ENCODE data around the gene SMS. TPM values are rescaled to one million over a fixed set of nuclear protein-coding genes. Genes with fewer than 3 reads are reported as not detected.

SMS gene
- total RNA-seq, 6 donors from 2014 or later, result 23.3 to 53.5 (median 50.2) TPM

GRCh38 chrX:22012051-22012450 lies 71.5 kb downstream of the SMS start:
- WGBS, 2 donors, result 34 to 42% methylated on average over 5 of the region's 5 CpGs
- peaks cover 0 to 5% (median 0%) of the 10 kb centered on the region in 4 donors for H3K9me3 ChIP-seq
- H3K4me1 ChIP-seq, result no peaks in the 10 kb centered on the region
- H3K27ac ChIP-seq, result no peak overlapping the region
- H3K36me3 ChIP-seq, result no peaks in the 10 kb centered on the region
- no peaks in the 10 kb centered on the region for H3K27me3 ChIP-seq
- no peak for ATAC-seq (ENCODE audit: low FRiP score in 2 of 2)
- H3K4me3 ChIP-seq, result no peak overlapping the region
- TF ChIP-seq POLR2AphosphoS5 (IDR thresholded peaks at IDR 0.05), result no peak
- TF ChIP-seq EP300 (IDR thresholded peaks at IDR 0.05), result no peak
- TF ChIP-seq CTCF (IDR thresholded peaks at IDR 0.05), result no peak
- TF ChIP-seq POLR2A (IDR thresholded peaks at IDR 0.05), result no peak
- no peak for DNase-seq

- TF ChIP-seq EP300 (IDR thresholded peaks at IDR 0.05), result no peak
- Histone ChIP-seq H3K4me1 (no peaks in the 10 kb centered on the region), H3K27me3 (no peaks in the 10 kb centered on the region), H3K36me3 (no peaks in the 10 kb centered on the region), H3K4me3 (no peak overlapping the region), H3K9me3 (peaks cover 0 to 5% (median 0%) of the 10 kb centered on the region in 4 donors), H3K27ac (no peak overlapping the region)
- no peak for ATAC-seq (ENCODE audit: low FRiP score in 2 of 2)
- no peak for DNase-seq
- WGBS, 2 donors, result 60 to 86% methylated on average over 1 to 7 of the region's 7 CpGs
Observed at GRCh38 chrX:22012931-22013330, 72.4 kb downstream of the SMS start.

- WGBS, 2 donors, result 81 to 86% methylated on average over 9 of the region's 9 CpGs
Observed at GRCh38 chrX:22015139-22015750, 74.7 kb downstream of the SMS start.

GRCh38 chrX:22021751-22022324 lies 81.3 kb downstream of the SMS start:
- 83 to 88% methylated on average over 9 to 10 of the region's 10 CpGs for WGBS, 2 donors
- Histone ChIP-seq H3K4me1 (no peaks in the 10 kb centered on the region), H3K4me3 (no peak overlapping the region), H3K27ac (no peak overlapping the region), H3K27me3 (no peaks in the 10 kb centered on the region), H3K36me3 (no peaks in the 10 kb centered on the region), H3K9me3 (no peaks in the 10 kb centered on the region)
- DNase-seq, result no peak
- no peak for TF ChIP-seq POLR2AphosphoS5 (IDR thresholded peaks at IDR 0.05)
- no peak for TF ChIP-seq CTCF (IDR thresholded peaks at IDR 0.05)
- TF ChIP-seq POLR2A (IDR thresholded peaks at IDR 0.05), result no peak
- no peak for TF ChIP-seq EP300 (IDR thresholded peaks at IDR 0.05)
- ATAC-seq (ENCODE audit: low FRiP score in 2 of 2), result no peak

More at GRCh38 chrX:22015139-22015750, 74.7 kb downstream of the SMS start:
- TF ChIP-seq EP300 (IDR thresholded peaks at IDR 0.05), result no peak
- TF ChIP-seq POLR2AphosphoS5 (IDR thresholded peaks at IDR 0.05), result no peak
- no peak for TF ChIP-seq CTCF (IDR thresholded peaks at IDR 0.05)
- no peak for TF ChIP-seq POLR2A (IDR thresholded peaks at IDR 0.05)
- DNase-seq (no peak), ATAC-seq (ENCODE audit: low FRiP score in 2 of 2) (no peak)
- Histone ChIP-seq H3K4me3 (no peak overlapping the region), H3K36me3 (no peaks in the 10 kb centered on the region), H3K27me3 (no peaks in the 10 kb centered on the region), H3K9me3 (no peaks in the 10 kb centered on the region), H3K27ac (no peak overlapping the region), H3K4me1 (no peaks in the 10 kb centered on the region)

DNA sequence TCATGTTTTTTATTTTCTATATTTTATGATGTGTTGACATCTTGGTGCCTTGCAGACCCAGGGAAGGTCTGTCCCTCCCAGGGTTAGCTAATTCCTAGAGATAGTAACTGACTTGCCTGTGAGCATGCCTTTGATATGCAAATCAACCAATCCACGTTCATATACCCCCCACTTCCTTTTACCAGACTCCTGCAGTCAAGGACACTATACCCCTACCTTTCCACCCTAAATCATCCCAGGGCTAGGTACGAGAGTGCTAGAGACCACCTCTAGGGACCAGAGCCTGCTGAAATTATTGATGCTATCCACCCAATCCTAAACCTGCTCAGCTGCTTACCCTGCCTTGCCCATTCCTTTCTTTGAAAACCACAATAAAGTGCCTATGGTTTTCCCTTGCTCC lies 84.1 kb downstream of the SMS start:
- Histone ChIP-seq H3K36me3 (no peaks in the 10 kb centered on the region), H3K4me1 (no peaks in the 10 kb centered on the region), H3K4me3 (no peak overlapping the region), H3K9me3 (no peaks in the 10 kb centered on the region), H3K27me3 (no peaks in the 10 kb centered on the region), H3K27ac (no peak overlapping the region)
- DNase-seq (no peak), ATAC-seq (ENCODE audit: low FRiP score in 2 of 2) (no peak)
- TF ChIP-seq CTCF (IDR thresholded peaks at IDR 0.05) (no peak), EP300 (IDR thresholded peaks at IDR 0.05) (no peak), POLR2A (IDR thresholded peaks at IDR 0.05) (no peak), POLR2AphosphoS5 (IDR thresholded peaks at IDR 0.05) (no peak)
- 50 to 53% methylated on average over 2 of the region's 2 CpGs for WGBS, 2 donors
